ENCODE data around the gene NDUFA7.

The NDUFA7 gene

DNA sequence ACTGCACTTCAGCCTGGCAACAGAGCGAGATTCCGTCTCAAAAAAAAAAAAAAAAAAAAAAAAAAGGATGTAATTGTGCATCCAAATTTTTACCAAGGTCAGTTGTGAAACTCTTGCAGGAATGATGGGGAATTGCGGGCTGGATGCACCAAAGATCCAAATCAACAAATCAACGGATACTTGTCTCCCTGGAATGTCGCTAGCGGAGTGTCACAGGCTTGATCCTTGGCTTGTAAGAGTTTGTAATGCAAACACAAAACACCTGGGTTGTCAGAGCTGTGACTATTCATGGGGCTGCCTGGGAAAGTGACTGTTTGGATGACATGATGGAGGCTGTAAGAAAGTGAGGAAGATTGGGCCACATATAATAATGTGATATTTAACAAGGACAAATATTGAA is 17.7 kb upstream of the NDUFA7 start:
- TF ChIP-seq, protein P1, sequence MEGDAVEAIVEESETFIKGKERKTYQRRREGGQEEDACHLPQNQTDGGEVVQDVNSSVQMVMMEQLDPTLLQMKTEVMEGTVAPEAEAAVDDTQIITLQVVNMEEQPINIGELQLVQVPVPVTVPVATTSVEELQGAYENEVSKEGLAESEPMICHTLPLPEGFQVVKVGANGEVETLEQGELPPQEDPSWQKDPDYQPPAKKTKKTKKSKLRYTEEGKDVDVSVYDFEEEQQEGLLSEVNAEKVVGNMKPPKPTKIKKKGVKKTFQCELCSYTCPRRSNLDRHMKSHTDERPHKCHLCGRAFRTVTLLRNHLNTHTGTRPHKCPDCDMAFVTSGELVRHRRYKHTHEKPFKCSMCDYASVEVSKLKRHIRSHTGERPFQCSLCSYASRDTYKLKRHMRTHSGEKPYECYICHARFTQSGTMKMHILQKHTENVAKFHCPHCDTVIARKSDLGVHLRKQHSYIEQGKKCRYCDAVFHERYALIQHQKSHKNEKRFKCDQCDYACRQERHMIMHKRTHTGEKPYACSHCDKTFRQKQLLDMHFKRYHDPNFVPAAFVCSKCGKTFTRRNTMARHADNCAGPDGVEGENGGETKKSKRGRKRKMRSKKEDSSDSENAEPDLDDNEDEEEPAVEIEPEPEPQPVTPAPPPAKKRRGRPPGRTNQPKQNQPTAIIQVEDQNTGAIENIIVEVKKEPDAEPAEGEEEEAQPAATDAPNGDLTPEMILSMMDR (IDR thresholded peaks at IDR 0.05; ENCODE audit: low read length, missing control alignments): no peak
- no peak for DNase-seq (ENCODE audit: low read depth)
- no peak overlapping the region for H3K4me3 ChIP-seq (replicated peaks; ENCODE audit: low read depth, low read length)

DNA sequence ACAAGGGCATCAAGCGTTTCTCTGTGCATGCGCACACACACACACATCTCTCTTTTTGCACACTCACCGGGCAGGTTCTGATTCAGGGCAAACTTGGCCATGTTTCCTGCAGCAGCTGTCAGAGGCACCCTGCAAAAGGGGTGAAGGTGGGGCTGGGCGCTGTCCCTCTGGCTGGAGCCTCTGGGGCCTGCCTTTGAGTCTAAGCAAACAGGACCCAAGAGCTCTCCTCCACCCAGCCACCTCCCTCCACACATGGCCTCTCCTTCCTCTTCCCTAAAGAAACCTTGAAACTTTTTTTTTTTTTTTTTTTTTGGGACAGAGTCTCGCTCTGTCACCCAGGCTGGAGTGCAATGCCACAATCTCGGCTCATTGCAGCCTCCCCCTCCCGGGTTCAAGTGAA is 16.6 kb upstream of the NDUFA7 start:
- no peak for DNase-seq (ENCODE audit: low read depth)
- no peak overlapping the region for H3K4me3 ChIP-seq (replicated peaks; ENCODE audit: low read depth, low read length)
- TF ChIP-seq, protein P1 (IDR thresholded peaks at IDR 0.05; ENCODE audit: low read length, missing control alignments): no peak

DNA sequence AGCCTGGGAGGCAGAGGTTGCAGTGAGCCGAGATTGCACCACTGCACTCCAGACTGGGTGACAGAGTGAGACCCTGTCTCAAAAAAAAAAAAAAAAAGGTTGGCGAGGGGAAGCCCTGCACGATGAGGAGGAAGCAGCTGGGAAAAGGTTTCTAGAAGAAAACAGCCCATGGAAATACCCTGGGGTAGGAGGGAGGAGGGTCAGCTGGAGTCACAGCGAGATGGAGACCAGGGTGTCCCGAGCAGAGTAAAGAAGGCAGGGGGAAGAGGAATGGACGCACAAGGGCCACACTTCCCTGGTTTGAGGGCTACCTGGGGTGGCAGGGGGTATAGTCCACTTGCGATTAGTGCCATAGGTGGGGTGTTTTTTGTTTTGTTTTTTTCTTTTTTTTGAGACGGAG is 15.5 kb upstream of the NDUFA7 start:
- TF ChIP-seq, protein P1 (IDR thresholded peaks at IDR 0.05; ENCODE audit: low read length, missing control alignments): no peak
- DNase-seq (ENCODE audit: low read depth): no peak
- H3K4me3 ChIP-seq (replicated peaks; ENCODE audit: low read depth, low read length): no peak overlapping the region

DNA sequence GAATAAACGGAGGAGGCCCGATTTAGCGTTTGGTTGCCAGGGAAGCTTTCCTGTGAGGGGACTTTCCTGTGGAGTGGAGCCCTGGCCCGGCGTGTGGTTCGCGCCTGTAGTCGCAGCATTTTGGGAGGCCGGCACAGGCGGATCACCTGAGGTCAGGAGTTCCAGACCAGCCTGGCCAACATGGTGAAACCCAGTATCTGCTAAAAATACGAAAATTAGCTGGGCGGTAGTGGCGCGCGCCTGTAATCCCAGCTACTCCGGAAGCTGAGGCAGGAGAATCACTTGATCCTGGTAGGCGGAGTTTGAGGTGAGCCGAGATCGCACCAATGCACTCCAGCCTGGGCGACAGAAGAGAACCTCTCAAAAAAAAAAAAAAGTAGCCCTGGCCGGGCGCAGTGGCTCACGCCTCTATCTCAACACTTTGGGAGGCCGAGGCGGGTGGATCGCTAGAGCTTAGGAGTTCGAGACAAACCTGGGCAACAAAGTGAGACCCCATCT is 14.9 kb upstream of the NDUFA7 start:
- TF ChIP-seq, protein P1 (IDR thresholded peaks at IDR 0.05; ENCODE audit: low read length, missing control alignments): no peak
- no peak for DNase-seq (ENCODE audit: low read depth)
- H3K4me3 ChIP-seq (replicated peaks; ENCODE audit: low read depth, low read length): no peak overlapping the region

DNA sequence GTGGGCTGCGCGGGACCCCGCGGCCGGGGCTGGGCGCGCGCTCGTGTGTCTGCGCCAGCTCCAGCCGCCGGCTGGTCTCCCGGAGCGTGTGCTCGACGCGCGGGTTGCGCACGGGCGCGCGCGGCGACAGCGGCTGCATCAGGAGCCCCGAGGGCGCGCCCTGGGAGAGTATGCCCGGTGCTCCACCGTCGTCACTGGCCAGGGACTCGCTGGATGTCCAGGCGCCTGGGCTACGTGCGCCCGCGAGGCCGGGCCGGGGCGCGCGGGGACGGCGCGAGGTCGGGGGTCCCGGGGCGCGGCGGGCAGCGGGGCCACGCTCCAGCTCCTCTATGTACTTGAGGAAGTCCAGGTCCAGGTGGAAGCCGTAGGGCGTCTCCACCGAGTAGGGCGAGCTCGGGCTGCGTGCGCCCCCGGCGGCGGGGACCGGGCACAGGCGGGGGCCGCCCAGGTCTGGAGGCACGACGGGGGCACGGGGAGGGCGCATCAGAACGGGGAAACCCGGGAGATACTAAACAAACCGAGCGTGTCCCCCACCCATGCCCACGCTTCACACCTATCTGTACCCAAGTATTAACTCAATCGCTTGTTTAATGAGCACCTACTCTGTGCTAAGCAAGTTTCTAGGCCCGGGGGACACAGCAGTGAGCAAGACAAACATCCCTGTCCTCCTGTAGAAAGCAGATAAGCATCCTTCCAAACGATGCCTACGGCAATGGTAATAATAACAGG is 14.3 kb upstream of the NDUFA7 start:
- TF ChIP-seq, protein P1 (IDR thresholded peaks at IDR 0.05; ENCODE audit: low read length, missing control alignments): no peak
- H3K4me3 ChIP-seq (replicated peaks; ENCODE audit: low read depth, low read length): no peak overlapping the region
- no peak for DNase-seq (ENCODE audit: low read depth)

DNA sequence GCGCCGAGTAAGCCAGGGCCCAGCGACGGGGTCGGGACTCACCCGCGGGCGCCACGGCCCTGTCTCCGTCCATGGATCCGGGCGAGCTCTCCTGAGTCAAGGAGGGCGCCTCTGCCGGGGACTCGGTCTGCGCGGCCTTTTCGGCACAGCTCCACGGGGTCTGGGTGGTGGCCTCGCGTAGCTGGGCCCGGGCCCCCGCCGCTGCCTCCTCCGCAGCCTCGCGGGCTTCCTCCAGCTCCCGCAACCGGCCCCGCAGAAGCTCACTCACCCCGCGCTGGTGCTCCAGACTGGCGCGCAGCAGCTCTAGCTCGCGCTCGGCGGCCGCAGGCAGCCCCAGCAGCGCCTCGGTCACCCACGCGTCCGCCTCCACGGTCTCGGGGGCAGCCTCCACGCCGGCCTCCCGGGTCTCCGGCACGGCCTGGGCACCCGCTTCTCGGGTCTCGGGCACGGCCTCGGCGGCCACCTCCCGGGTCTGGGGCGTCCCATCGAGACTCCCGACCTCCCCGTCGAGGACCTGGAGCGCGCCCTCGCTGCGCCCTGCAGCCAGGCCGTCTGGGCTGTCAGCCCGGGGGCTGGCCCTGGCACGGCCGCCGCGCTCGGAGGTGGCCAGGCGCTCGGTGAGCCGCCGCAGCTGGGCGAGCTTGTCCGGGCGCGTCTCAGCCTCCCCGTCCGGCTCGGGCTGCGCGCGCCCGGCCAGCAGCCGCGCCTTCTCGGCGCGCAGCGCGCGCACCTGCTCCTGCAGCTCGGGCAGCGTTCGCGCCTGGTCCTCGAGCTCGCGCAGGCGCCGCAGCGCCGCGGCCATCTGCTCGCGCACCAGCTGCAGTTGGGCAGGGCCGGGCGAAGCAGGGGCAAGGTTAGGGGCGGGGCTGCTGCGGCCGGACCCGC is 13.5 kb upstream of the NDUFA7 start:
- H3K4me3 ChIP-seq (replicated peaks; ENCODE audit: low read depth, low read length): no peak overlapping the region
- peak; percentile 72 for DNase-seq (ENCODE audit: low read depth)
- TF ChIP-seq, protein P1 (IDR thresholded peaks at IDR 0.05; ENCODE audit: low read length, missing control alignments): no peak
